K562 (cell line): ENCODE results near the gene SLC16A10.

Experiments used
- NCOA1 ChIP-seq: fragments of 450-650 bp; IDR thresholded peaks from 2 replicates; pipeline ENCODE4 v1.6.1; 2016; ENCODE audit warnings: low read depth
- ZNF311 ChIP-seq: fragments of 250-450 bp; sonication (Bioruptor Pico); IDR thresholded peaks from 2 replicates; pipeline ENCODE4 v1.4.0; 2020; ENCODE audit warnings: mild to moderate bottlenecking, moderate library complexity
- TF ChIP-seq, protein P1 (sequence below), 3 experiments: IDR thresholded peaks in 2 of 3; conservative IDR thresholded peaks in 1 of 3; 2 replicates each; pipeline ENCODE4 v1.5.1; 2011 to 2012; ENCODE audit warnings: low read length in 3 of 3, mild to moderate bottlenecking in 3 of 3, control low read depth in 2 of 3, improper control_type of control experiment in 1 of 3, inconsistent platforms in 1 of 3, low read depth in 1 of 3, mixed read lengths in 1 of 3, moderate library complexity in 1 of 3; ENCODE audit not compliant: insufficient read depth in 2 of 3
- TF ChIP-seq, protein P2 (sequence below): sonication (generic); formaldehyde crosslinking; IDR thresholded peaks from 2 replicates; pipeline ENCODE4 v1.9.0; 2022; ENCODE audit warnings: mild to moderate bottlenecking, missing genetic modification reagents
- TF ChIP-seq, protein P3 (sequence below): fragments of 250-450 bp; sonication (Bioruptor Pico); IDR thresholded peaks from 2 replicates; pipeline ENCODE4 v1.5.0; 2022; ENCODE audit warnings: mild to moderate bottlenecking
- TF ChIP-seq, protein P4 (sequence below): conservative IDR thresholded peaks from 2 replicates; pipeline ENCODE4 v1.6.1; 2011; ENCODE audit warnings: low read depth, mild to moderate bottlenecking, low read length; ENCODE audit not compliant: control insufficient read depth

DNA sequence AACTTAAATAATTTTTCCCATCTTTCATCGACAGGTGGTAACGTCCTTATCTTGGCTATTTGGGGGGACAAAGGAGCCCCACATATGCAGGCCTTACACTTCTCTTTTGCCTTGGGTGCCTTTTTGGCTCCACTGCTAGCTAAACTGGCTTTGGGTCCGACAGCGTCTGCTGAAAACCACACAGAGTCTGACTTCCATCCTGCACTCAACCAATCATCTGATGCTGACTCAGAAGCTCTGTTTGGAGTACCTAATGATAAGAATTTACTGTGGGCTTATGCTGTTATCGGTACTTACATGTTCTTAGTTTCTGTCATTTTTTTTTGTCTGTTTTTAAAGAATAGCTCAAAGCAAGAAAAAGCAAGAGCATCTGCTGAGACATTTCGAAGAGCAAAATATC is 178.5 kb downstream of the SLC16A10 start:
- TF ChIP-seq, protein P1, sequence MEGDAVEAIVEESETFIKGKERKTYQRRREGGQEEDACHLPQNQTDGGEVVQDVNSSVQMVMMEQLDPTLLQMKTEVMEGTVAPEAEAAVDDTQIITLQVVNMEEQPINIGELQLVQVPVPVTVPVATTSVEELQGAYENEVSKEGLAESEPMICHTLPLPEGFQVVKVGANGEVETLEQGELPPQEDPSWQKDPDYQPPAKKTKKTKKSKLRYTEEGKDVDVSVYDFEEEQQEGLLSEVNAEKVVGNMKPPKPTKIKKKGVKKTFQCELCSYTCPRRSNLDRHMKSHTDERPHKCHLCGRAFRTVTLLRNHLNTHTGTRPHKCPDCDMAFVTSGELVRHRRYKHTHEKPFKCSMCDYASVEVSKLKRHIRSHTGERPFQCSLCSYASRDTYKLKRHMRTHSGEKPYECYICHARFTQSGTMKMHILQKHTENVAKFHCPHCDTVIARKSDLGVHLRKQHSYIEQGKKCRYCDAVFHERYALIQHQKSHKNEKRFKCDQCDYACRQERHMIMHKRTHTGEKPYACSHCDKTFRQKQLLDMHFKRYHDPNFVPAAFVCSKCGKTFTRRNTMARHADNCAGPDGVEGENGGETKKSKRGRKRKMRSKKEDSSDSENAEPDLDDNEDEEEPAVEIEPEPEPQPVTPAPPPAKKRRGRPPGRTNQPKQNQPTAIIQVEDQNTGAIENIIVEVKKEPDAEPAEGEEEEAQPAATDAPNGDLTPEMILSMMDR (IDR thresholded peaks at IDR 0.05 in 2 of 3, conservative IDR thresholded peaks at IDR 0.05 in 1 of 3; ENCODE audit: insufficient read depth in 2 of 3, low read depth in 1 of 3, low read length in 3 of 3), result no peak
- TF ChIP-seq ZNF311 (CRISPR knock-in tag) (no peak), NCOA1 (no peak)
- TF ChIP-seq, protein P2, sequence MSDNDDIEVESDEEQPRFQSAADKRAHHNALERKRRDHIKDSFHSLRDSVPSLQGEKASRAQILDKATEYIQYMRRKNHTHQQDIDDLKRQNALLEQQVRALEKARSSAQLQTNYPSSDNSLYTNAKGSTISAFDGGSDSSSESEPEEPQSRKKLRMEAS (CRISPR knock-in tag), result no peak
- TF ChIP-seq, protein P3, sequence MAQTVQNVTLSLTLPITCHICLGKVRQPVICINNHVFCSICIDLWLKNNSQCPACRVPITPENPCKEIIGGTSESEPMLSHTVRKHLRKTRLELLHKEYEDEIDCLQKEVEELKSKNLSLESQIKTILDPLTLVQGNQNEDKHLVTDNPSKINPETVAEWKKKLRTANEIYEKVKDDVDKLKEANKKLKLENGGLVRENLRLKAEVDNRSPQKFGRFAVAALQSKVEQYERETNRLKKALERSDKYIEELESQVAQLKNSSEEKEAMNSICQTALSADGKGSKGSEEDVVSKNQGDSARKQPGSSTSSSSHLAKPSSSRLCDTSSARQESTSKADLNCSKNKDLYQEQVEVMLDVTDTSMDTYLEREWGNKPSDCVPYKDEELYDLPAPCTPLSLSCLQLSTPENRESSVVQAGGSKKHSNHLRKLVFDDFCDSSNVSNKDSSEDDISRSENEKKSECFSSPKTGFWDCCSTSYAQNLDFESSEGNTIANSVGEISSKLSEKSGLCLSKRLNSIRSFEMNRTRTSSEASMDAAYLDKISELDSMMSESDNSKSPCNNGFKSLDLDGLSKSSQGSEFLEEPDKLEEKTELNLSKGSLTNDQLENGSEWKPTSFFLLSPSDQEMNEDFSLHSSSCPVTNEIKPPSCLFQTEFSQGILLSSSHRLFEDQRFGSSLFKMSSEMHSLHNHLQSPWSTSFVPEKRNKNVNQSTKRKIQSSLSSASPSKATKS, result no peak
- TF ChIP-seq, protein P4, sequence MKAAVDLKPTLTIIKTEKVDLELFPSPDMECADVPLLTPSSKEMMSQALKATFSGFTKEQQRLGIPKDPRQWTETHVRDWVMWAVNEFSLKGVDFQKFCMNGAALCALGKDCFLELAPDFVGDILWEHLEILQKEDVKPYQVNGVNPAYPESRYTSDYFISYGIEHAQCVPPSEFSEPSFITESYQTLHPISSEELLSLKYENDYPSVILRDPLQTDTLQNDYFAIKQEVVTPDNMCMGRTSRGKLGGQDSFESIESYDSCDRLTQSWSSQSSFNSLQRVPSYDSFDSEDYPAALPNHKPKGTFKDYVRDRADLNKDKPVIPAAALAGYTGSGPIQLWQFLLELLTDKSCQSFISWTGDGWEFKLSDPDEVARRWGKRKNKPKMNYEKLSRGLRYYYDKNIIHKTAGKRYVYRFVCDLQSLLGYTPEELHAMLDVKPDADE, result no peak
